K562 treated with DMSO at 1 percent for 4 hours (cell line): ENCODE data around the gene LRRC23. TPM values are rescaled to one million over a fixed set of nuclear protein-coding genes. Genes with fewer than 3 reads are reported as not detected.

ENCODE experiments used
- total RNA-seq: library from RNA; unstranded; fragments of 300-600 nt; gene quantifications from 2 replicates; pipeline ENCODE4 v1.2.3, GENCODE V29; 2022; ENCODE audit not compliant: insufficient read depth

Gene LRRC23, protein sequence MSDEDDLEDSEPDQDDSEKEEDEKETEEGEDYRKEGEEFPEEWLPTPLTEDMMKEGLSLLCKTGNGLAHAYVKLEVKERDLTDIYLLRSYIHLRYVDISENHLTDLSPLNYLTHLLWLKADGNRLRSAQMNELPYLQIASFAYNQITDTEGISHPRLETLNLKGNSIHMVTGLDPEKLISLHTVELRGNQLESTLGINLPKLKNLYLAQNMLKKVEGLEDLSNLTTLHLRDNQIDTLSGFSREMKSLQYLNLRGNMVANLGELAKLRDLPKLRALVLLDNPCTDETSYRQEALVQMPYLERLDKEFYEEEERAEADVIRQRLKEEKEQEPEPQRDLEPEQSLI
- total RNA-seq, result 4.7 and 5.7 TPM in 2 replicates

DNA sequence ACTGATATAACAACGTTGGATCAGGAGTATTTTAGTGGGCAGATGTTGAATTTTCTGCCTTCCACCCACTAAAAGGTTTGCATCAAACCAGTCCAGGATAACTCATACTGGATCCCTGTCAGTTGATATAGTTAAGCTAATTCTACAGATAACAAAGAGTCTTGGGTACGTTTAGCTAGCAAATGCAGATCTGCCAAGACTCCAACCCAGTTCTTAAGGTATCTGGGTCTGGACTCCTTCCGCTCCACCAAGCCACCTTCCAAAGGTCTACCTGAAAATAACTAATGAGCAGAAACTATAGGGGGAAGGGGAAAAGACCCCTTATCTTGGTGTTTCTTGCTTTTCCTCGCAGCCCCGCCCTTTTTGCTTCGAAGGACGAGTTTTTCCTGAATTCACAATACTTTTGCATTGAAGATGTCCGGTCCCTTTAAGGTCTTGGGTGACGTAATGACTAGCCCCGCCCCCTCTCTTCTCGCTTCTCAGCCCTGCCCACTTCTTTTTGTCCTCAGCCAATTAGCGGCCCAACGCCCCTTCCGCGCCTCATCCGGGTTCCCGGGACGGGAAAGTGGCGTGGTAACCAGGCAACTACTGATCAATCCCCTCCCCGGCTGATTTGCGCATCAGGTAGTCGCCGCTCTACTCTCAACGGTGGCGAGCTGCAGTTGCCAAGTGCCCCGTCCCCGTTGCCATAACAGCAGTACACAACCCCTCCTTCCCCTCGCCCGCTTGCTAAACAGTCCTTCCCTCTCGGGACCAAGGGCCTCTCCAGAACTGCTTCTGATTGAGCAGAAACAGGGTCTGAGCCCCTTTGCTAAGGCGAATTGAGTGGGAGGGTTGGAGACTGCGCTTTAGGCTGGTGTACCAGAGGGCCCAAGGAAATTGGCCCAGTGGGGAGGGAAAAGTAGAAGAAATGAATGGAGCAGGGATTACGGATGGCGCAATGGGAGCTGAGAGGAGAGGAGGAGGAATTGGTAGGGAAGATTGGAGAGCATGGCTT is at the start of gene LRRC23:
Gene LRRC23, plus strand, starts transcription at position 543 of the 997 bp plus-strand sequence. CDS start 812 bp downstream, outside the sequence.

DNA sequence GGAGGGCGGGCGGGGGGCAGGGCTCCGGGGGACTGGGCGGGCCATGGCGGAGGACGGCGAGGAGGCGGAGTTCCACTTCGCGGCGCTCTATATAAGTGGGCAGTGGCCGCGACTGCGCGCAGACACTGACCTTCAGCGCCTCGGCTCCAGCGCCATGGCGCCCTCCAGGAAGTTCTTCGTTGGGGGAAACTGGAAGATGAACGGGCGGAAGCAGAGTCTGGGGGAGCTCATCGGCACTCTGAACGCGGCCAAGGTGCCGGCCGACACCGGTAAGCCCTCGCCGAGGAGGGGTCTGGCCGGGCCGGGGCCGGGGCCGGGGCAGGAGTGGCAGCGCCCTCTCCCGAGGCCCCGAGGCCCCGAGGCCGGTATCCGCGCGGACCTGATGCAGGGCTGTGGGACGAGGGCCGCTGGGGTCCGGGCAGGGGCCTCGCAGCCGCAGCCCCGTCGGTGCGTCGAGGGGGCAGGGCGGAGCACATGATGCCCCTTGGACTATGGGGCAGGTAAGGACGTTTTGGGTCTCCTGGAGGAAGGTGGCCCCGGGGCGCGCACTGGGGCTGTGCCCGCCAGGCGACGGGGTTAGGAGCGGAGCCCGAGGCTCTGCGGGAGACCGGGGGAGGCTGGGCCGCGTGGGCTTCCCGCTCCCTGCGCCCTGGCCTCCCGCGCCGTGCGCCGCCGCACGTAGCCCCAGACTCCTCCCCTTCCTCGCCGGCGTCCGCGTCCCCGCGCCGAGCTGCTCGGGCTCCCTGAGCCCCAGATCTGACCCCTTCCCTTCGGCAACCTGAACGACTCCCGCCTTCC is 37.0 kb upstream of the LRRC23 start, which contains the start of gene TPI1:
Gene TPI1, plus strand, starts transcription at position 119 of the 798 bp plus-strand sequence. Its CDS starts 36 bp downstream, at position 155.

DNA sequence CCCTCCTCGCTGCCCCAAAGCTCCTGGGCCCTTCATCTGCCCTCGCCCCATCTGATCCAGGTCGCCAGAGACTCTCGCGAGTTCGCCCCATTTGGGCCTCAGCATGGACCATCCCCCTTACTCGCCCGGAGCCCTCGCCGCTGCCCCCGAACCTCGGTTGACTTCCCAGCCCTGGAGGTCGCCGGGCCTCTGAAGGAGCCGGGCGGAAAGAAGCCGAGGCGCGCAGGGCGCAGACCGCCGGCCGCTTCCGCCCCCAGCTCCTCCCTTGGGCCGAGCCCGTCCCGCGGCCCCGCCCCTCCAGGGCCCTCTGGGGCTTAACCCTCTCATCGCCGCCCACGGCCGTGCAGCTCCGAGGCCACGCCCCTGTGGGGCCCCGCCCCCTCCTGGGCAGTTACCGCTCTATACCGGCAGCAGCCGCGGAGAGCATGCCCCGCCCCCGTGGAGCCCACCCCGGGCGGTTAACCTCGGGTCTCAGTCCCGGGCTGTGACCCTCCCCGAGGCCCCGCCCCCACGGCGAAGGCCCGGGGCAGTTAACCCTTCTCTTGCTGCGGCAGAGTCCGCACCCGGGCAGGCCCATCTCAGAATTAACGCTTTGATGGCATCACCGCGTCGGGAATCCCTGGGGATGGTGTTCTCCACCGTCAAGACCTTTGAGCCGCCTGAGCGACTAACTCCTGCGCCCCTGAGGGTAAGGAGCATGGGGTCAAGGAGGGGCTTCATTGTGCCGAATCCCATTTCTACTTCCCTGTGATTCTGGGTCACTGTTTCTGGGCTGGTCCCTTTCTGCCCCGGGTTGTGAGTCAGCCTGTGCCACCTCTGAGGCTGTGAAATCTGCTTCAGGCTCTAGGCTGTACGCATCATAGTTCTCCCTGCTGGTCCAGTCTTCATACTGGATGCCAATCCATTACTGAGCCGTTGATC is 31.3 kb upstream of the LRRC23 start, which contains the start of gene SPSB2:
Gene SPSB2, minus strand, starts transcription at position 210 of the 921 bp plus-strand sequence. CDS start 402 bp downstream, outside the sequence.

DNA sequence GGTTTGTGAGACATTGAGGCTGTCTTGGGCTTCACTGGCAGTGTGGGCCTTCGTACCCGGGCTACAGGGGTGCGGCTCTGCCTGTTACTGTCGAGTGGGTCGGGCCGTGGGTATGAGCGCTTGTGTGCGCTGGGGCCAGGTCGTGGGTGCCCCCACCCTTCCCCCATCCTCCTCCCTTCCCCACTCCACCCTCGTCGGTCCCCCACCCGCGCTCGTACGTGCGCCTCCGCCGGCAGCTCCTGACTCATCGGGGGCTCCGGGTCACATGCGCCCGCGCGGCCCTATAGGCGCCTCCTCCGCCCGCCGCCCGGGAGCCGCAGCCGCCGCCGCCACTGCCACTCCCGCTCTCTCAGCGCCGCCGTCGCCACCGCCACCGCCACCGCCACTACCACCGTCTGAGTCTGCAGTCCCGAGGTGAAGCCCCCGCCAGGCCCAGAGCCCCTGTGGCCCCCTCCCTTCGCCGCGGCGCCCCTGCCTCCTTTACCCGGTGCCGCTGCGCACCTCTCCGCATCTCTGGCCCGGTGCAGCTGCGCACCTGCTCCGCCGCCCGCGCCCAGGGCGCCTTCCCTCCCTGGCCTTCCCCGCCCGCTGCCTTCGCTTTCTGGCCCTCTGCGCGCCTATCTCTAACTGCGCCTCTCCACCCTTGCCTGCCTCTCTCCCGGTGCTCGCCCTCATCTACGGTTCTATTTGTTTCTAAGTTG is 9.8 kb downstream of the LRRC23 start, which contains the start of gene ENO2:
Gene ENO2, plus strand, starts transcription at position 335 of the 701 bp plus-strand sequence. CDS start 1,253 bp downstream, outside the sequence.

DNA sequence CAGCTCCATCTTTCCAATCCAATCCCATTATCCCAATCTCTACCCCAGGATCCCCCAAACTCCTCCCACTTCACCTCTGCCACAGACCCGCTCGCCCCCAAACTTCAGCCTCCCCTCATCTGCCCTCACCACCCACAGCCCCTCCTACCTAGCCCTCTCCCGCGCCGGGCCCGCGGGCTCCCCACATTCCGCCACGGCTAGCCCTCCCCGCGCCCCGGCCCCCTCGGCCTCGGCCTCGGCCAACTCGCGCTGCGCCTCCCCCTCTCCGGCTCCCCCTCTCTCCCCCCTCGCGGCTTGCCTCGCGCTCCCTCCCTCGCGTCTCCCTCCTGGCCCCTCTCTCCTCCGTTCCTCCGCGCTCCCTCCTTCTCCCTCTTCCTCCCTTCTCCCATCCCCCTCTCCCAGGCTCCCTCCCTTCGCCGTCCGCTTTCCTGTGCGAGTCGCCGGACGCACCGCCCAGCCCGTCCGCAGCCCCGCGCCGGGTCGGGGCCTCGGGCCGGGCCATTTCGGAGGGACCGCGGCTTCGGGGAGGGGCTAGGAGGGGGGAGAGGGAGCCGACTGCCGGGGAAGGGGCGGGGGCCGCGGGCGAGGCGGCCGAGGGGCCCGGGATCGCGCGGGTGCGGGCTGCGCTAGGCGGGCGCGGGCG is 22.9 kb downstream of the LRRC23 start, which contains the start of gene ATN1:
Gene ATN1, plus strand, starts transcription at position 581 of the 643 bp plus-strand sequence. CDS start 6,043 bp downstream, outside the sequence.

DNA sequence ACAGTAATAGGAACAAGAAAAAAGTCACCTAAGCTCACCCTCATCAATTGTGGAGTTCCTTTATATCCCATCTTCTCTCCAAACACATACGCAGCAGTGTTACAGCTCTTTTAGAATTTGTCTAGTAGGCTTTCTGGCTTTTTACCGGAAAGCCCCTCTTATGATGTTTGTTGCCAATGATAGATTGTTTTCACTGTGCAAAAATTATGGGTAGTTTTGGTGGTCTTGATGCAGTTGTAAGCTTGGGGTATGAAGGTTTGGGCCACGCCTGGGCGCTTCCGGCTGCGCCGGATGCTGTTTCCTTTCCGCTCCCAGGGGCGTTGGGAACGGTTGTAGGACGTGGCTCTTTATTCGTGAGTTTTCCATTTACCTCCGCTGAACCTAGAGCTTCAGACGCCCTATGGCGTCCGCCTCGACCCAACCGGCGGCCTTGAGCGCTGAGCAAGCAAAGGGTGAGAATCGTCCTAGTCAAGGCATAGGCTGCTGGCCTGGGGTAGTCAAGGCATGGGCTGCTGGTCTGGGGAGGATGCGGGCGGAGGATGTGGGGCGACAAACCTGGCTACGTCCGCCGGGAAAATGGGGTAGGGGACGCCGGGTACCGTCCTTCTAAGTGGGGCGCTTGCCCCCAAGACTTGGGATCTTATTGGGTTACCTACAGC is 39.2 kb downstream of the LRRC23 start, which contains the start of the genes C12orf57 and RNU7-1:
Gene C12orf57, plus strand, starts transcription at position 301 of the 659 bp plus-strand sequence. Its CDS starts 100 bp downstream, at position 401.
Gene RNU7-1, plus strand, starts transcription at position 95 of the 659 bp plus-strand sequence.

DNA sequence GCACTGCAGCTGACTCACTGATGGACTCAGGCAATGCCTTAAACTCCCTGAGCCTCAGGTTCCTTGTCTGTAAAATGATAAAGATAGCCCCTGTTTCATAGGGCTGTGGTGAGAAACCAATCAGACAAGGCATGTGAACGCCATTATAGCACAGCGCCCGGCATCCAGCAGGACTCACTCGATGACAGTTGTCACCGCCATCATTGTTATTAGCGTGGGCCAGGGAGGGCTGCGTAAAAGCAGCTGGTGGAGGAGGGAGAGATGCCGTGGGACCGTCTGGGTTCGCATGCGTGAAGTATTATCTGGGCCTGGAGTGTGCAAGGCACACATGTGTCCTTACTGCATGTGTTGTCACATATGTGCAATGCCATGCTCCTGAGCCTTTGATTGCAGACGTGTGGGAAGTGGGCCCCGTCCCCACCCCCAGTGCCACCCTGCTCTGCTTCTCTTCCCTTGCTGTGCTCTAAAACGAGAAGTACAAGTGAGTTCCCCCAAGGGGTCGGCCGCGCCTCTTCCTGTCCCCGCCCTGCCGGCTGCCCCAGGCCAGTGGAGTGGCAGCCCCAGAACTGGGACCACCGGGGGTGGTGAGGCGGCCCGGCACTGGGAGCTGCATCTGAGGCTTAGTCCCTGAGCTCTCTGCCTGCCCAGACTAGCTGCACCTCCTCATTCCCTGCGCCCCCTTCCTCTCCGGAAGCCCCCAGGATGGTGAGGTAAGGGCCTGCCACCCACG is 46.4 kb downstream of the LRRC23 start, which contains the start of gene PTPN6:
Gene PTPN6, plus strand, starts transcription at position 546 of the 730 bp plus-strand sequence. Its CDS starts 157 bp downstream, at position 703.

Other genes with a start within 250 kb of the LRRC23 start
- 26.4 and 28.2 TPM in 2 replicates for gene ING4, start 241.7 kb upstream of the LRRC23 start, total RNA-seq
- 25.5 and 32.4 TPM in 2 replicates for gene ZNF384, start 215.4 kb upstream of the LRRC23 start, total RNA-seq
- gene PIANP, start 204.0 kb upstream of the LRRC23 start, total RNA-seq, result not detected in 2 replicates
- 33.5 and 37.2 TPM in 2 replicates for gene COPS7A, start 180.8 kb upstream of the LRRC23 start, total RNA-seq
- gene MLF2, start 151.7 kb upstream of the LRRC23 start, total RNA-seq, result 148 and 156 TPM in 2 replicates
- 322 and 327 TPM in 2 replicates for gene PTMS, start 138.5 kb upstream of the LRRC23 start, total RNA-seq
- 2.2 and 2.8 TPM in 2 replicates for gene LAG3, start 132.3 kb upstream of the LRRC23 start, total RNA-seq
- not detected in 2 replicates for gene CD4, start 115.3 kb upstream of the LRRC23 start, total RNA-seq
- 1.8 and 3.1 TPM in 2 replicates for gene GPR162, start 83.0 kb upstream of the LRRC23 start, total RNA-seq
- 11.9 and 14.1 TPM in 2 replicates for gene P3H3, start 76.4 kb upstream of the LRRC23 start, total RNA-seq
- 3.6 and 4.6 TPM in 2 replicates for gene GNB3, start 63.9 kb upstream of the LRRC23 start, total RNA-seq
- gene CDCA3, start 53.5 kb upstream of the LRRC23 start, total RNA-seq, result 20.1 and 29.7 TPM in 2 replicates
- 50.5 and 51.1 TPM in 2 replicates for gene USP5, start 52.7 kb upstream of the LRRC23 start, total RNA-seq
- gene TPI1, start 37.3 kb upstream of the LRRC23 start, total RNA-seq, result 475 and 496 TPM in 2 replicates
- 2.5 and 5.2 TPM in 2 replicates for gene SPSB2, start 31.5 kb upstream of the LRRC23 start, total RNA-seq
- gene ENO2, start 9.8 kb downstream of the LRRC23 start, total RNA-seq, result 33.9 and 35.4 TPM in 2 replicates
- gene ATN1, start 23.1 kb downstream of the LRRC23 start, total RNA-seq, result 34.8 and 43.7 TPM in 2 replicates
- gene RNU7-1, start 39.0 kb downstream of the LRRC23 start, total RNA-seq, result not detected in 2 replicates
- gene C12orf57, start 39.2 kb downstream of the LRRC23 start, total RNA-seq, result 524 and 553 TPM in 2 replicates
- gene PTPN6, start 46.5 kb downstream of the LRRC23 start, total RNA-seq, result 6.5 and 16.4 TPM in 2 replicates
- 297 and 310 TPM in 2 replicates for gene PHB2, start 65.8 kb downstream of the LRRC23 start, total RNA-seq
- gene EMG1, start 66.1 kb downstream of the LRRC23 start, total RNA-seq, result 7.9 and 15.0 TPM in 2 replicates
- gene LPCAT3, start 113.7 kb downstream of the LRRC23 start, total RNA-seq, result 23.4 and 23.6 TPM in 2 replicates
- gene C1S, start 155.9 kb downstream of the LRRC23 start, total RNA-seq, result 0.81 and 1.7 TPM in 2 replicates
- gene C1R, start 187.6 kb downstream of the LRRC23 start, total RNA-seq, result 3.0 and 5.2 TPM in 2 replicates
- 13.2 and 18.7 TPM in 2 replicates for gene C1RL, start 204.4 kb downstream of the LRRC23 start, total RNA-seq
- gene RBP5, start 224.1 kb downstream of the LRRC23 start, total RNA-seq, result 4.6 and 9.7 TPM in 2 replicates
- 12.1 and 20.9 TPM in 2 replicates for gene CLSTN3, start 225.5 kb downstream of the LRRC23 start, total RNA-seq